ENCODE data around the gene TUBB2B.
"Not testable (repeated sequence)": the region's sequence is repeated elsewhere in the genome, so short reads cannot be mapped to it uniquely, and the experiment has no call there.

TUBB2B gene

DNA sequence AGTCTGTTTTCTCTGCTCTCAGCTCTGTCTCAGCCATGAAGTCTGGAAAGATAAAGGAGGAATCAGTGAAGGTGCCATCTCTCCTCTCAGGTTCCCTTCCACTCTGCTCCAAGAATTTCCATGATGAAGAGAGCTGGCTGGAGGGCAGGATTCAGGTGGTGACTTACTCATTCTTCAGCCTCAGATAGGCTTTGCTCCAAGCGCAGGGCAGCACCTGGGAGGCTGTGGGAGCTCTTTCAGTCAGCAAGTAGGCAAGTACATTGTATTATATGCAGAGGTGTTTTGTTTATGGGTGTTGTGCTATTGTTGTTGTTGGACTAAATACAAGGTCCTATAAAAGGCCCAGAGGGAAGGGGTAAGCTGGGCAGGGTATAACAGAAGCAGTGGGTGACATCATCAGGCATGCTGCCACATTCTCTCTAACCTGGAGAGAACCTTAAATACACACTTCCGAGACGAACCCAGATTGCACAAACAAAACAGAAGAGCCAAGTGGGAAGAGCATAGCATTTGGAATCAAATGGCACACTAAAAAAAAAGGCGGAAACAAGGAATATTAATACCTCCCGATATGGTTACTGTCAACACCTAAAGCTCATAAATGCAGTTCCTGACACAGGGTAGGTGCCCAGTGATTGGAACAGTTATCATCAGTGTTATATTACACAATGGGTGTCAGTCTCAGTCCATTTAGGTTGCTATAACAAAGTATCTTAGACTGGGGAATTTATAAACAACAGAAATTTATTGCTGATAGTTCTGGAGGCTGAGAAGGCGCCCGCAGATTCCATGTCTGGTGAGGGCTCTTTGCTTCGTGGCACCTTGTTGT, 16.8 kb upstream of the TUBB2B start:
- no peak overlapping the region for H3K4me3 ChIP-seq (ENCODE audit: control insufficient read depth, low read depth, low read length)
- TF ChIP-seq, protein P1, sequence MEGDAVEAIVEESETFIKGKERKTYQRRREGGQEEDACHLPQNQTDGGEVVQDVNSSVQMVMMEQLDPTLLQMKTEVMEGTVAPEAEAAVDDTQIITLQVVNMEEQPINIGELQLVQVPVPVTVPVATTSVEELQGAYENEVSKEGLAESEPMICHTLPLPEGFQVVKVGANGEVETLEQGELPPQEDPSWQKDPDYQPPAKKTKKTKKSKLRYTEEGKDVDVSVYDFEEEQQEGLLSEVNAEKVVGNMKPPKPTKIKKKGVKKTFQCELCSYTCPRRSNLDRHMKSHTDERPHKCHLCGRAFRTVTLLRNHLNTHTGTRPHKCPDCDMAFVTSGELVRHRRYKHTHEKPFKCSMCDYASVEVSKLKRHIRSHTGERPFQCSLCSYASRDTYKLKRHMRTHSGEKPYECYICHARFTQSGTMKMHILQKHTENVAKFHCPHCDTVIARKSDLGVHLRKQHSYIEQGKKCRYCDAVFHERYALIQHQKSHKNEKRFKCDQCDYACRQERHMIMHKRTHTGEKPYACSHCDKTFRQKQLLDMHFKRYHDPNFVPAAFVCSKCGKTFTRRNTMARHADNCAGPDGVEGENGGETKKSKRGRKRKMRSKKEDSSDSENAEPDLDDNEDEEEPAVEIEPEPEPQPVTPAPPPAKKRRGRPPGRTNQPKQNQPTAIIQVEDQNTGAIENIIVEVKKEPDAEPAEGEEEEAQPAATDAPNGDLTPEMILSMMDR (conservative IDR thresholded peaks at IDR 0.05; ENCODE audit: control insufficient read depth, insufficient read depth, low read depth, low read length) = no peak
- DNase-seq (ENCODE audit: low read depth) = no peak

DNA sequence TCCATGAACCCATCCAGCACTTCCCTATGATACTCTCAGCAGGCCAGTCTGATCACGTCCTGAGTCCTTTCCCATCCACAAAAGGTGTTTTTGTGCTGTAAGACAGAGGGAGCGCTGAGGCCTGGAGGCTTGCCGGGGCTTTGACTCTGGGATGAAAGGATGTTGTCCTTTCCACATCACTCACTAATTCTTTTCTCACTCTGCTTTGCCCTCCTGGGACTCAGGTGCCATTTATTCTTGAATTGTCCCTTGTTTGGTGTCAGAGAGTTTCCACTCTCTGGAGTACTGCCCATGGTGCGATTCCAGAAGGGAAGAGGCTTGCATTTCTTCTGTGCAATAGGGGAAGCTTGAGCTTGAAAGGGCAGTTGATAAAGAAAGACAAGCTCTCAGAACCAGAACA, 15.3 kb upstream of the TUBB2B start:
- no peak overlapping the region for H3K4me3 ChIP-seq (ENCODE audit: control insufficient read depth, low read depth, low read length)
- no peak for DNase-seq (ENCODE audit: low read depth)
- TF ChIP-seq, protein P1 (conservative IDR thresholded peaks at IDR 0.05; ENCODE audit: control insufficient read depth, insufficient read depth, low read depth, low read length) = no peak

GRCh38 chr6:3241745-3242144, 14.3 kb upstream of the TUBB2B start:
- not testable (repeated sequence) for DNase-seq (ENCODE audit: low read depth)

GRCh38 chr6:3240595-3240994, 13.1 kb upstream of the TUBB2B start:
- TF ChIP-seq, protein P1 (conservative IDR thresholded peaks at IDR 0.05; ENCODE audit: control insufficient read depth, insufficient read depth, low read depth, low read length) = no peak
- DNase-seq (ENCODE audit: low read depth) = no peak
- no peak overlapping the region for H3K4me3 ChIP-seq (ENCODE audit: control insufficient read depth, low read depth, low read length)

More at GRCh38 chr6:3241745-3242144, 14.3 kb upstream of the TUBB2B start:
- H3K4me3 ChIP-seq (ENCODE audit: control insufficient read depth, low read depth, low read length) = not testable (repeated sequence)

- TF ChIP-seq, protein P1 (conservative IDR thresholded peaks at IDR 0.05; ENCODE audit: control insufficient read depth, insufficient read depth, low read depth, low read length) = no peak
These were observed 11.8 kb upstream of the TUBB2B start for GRCh38 chr6:3239110-3239830.

GRCh38 chr6:3237761-3238662, 10.6 kb upstream of the TUBB2B start:
- TF ChIP-seq, protein P1 (conservative IDR thresholded peaks at IDR 0.05; ENCODE audit: control insufficient read depth, insufficient read depth, low read depth, low read length) = no peak
- no peak overlapping the region for H3K4me3 ChIP-seq (ENCODE audit: control insufficient read depth, low read depth, low read length)
- no peak for DNase-seq (ENCODE audit: low read depth)

More at GRCh38 chr6:3239110-3239830, 11.8 kb upstream of the TUBB2B start:
- H3K4me3 ChIP-seq (ENCODE audit: control insufficient read depth, low read depth, low read length) = no peak overlapping the region
- DNase-seq (ENCODE audit: low read depth) = no peak

Measured in fibroblast of mammary gland (primary cell).